HG03432 (cell line): ENCODE measurements around the gene SGPL1.
A peak's percentile ranks its signal among the peaks of the same experiment; 100 is the strongest.
"Not testable (repeated sequence)": the region's sequence is repeated elsewhere in the genome, so short reads cannot be mapped to it uniquely, and the experiment has no call there.

Source experiments
- ATAC-seq: cut with Tn5 transposase; IDR thresholded peaks from one replicate; pipeline ENCODE4 v1.9.1; 2021; ENCODE audit warnings: mild to moderate bottlenecking, moderate library complexity; ENCODE audit not compliant: unreplicated experiment

Gene SGPL1, protein sequence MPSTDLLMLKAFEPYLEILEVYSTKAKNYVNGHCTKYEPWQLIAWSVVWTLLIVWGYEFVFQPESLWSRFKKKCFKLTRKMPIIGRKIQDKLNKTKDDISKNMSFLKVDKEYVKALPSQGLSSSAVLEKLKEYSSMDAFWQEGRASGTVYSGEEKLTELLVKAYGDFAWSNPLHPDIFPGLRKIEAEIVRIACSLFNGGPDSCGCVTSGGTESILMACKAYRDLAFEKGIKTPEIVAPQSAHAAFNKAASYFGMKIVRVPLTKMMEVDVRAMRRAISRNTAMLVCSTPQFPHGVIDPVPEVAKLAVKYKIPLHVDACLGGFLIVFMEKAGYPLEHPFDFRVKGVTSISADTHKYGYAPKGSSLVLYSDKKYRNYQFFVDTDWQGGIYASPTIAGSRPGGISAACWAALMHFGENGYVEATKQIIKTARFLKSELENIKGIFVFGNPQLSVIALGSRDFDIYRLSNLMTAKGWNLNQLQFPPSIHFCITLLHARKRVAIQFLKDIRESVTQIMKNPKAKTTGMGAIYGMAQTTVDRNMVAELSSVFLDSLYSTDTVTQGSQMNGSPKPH

GRCh38 chr10:70815504-70816219 is at the start of gene SGPL1:
SGPL1 (plus strand) TSS chr10:70815948; CDS start chr10:70816854, 906 bp downstream.
- peak; percentile 92 for ATAC-seq

- not testable (repeated sequence) for ATAC-seq
Observed at GRCh38 chr10:70768026-70768685, 47.6 kb upstream of the SGPL1 start.

GRCh38 chr10:70769121-70769520 is 46.6 kb upstream of the SGPL1 start:
- no peak for ATAC-seq

GRCh38 chr10:70770001-70770400 is 45.7 kb upstream of the SGPL1 start:
- ATAC-seq, result no peak

DNA sequence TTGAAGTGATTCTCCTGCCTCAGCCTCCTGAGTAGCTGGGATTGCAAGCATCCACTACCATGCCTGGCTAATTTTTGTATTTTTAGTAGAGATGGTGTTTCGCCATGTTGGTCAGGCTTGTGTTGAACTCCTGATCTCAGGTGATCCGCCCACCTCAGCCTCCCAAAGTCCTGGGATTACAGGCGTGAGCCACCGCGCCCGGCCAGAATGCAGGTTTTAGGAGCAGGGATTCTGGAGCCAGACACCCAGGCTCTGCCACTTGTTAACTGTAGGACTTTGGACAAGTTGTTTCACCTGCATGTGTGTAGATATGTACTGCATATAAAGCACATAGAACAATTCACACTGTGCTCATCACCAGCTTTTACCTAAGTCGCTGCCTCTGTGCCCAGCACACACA is 45.2 kb upstream of the SGPL1 start:
- ATAC-seq, result not testable (repeated sequence)

GRCh38 chr10:70771311-70772194 is 44.2 kb upstream of the SGPL1 start:
- no peak for ATAC-seq

GRCh38 chr10:70772627-70773026 is 43.1 kb upstream of the SGPL1 start:
- ATAC-seq, result no peak

DNA sequence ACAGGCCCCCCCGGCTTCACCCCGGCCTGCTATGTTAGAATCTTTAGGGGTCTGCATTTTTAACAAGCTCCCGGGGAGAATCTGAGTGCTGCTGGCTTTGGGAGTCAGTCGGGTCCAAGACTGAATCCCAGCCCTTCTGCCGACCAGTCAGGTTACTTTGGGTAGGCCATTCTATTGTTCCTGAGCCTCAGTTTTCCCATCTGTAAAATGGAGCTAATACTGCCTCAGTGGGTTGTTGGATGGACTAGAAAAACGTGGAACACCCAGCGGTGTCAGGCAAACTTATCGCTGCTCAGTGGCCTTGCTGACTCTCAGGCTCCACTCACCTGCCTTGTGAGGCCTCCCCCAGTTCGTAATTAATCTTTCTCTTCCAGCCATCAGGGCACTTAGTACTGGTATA is 42.3 kb upstream of the SGPL1 start:
- no peak for ATAC-seq

DNA sequence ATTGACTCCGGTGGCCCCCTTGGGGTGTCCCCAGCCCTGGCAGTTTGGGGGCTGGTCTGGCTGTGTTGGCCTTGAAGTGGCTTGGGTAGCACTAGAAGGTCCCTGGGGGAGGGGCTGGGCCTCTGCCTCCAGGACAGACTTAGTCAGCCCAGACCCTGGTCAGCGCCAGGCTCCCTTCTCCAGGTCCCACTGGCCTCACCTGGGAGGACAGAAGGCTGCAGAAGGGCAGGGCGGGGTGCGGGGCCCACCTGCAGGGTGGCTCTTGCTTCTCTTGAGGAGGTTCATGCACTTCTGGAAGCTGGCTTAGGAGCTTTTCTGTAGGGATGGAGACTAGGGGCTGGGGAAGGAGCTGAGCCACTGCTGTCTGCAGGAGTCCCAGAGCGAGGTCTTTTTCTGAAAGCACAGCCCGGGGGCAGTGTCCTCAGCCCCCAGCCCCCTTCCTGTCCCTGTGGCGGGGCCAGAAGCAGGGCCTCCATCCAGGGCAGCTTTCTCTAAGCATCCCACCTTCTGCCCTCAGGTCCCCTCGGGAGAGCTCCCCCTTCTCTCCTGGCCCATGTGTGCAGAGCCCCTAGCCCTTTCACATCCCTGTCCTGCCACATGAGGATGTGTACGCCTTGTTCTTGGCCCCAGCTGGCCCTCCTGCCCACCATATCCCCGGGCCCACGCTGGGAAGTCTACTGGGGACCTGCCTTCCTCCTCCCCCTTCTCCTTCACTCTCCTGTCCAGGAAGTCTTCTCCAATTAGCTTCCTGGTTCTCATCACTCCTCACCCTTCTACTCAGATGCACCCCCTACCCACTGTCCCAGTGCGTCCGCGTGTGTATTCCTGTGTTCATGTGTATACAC is 41.6 kb upstream of the SGPL1 start:
- ATAC-seq, result no peak

DNA sequence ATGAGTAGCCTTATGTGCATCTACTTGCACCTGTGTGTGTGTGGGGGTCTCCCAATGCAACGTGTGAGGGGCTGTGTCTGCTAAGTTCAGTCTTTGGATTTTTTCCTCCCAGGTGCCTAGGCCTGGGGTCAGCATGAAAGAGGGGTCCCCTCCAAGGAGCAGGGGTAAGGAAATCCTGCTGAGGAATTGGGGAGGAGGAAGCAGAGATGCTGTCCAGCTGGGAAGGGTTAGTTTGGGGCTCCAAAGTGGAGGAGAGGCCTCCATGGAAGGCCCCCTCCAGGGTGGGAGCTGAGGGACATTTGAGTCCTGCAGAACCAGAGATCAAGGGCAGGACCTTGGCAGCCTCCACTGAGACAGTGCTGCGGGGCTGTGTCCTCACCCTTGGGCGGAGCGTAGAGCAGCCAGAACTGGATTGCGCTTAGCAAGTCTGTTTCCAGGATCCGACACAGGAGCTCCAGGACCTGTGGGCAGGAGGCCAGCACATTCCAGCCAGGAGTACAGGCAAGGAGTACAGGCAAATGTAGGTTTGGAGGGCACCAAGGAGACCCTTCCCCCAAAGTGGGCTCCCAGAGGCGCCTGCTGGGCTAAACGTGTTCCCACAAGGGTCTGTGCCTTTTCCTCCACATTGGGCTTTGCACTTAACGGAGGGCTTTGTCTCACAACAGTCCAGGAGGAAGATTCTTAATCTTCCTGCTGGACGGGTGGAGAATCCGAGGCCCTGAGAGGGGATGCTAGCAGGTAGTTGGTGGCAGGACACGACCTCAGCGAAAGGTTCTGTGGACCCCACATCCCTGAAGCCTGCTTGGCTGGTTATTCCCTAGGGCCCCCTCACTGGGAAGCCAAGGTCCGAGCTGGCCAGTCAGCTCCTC is 40.7 kb upstream of the SGPL1 start:
- ATAC-seq, result no peak

- ATAC-seq, result no peak
Observed at GRCh38 chr10:70775679-70776454, 39.9 kb upstream of the SGPL1 start.

DNA sequence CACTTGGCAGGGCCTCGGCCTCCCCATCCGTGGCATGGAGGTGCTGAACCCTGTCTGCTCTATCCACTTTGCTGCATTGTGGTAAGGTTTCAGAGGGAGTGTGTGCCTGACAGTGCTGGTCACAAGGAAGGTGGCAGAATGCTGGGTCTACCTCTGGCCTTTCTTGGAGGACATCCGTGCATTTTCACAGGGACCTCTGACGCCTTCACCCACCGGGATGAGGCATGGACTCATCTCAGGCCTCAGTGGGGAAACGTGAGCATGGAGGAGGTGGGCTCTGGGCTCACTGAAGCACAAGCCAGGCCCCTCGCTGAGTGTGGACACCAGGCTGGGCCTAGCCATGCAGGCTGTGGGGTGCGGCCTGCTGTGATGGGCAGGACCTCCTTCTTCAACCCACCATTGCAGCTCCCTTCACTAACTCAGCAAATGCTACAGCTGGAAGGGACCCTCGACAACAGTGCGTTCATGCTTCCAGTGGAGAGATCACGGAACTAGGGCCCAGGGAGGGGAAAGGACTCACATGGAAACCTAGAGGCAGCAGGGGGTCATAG is 39.2 kb upstream of the SGPL1 start:
- no peak for ATAC-seq

DNA sequence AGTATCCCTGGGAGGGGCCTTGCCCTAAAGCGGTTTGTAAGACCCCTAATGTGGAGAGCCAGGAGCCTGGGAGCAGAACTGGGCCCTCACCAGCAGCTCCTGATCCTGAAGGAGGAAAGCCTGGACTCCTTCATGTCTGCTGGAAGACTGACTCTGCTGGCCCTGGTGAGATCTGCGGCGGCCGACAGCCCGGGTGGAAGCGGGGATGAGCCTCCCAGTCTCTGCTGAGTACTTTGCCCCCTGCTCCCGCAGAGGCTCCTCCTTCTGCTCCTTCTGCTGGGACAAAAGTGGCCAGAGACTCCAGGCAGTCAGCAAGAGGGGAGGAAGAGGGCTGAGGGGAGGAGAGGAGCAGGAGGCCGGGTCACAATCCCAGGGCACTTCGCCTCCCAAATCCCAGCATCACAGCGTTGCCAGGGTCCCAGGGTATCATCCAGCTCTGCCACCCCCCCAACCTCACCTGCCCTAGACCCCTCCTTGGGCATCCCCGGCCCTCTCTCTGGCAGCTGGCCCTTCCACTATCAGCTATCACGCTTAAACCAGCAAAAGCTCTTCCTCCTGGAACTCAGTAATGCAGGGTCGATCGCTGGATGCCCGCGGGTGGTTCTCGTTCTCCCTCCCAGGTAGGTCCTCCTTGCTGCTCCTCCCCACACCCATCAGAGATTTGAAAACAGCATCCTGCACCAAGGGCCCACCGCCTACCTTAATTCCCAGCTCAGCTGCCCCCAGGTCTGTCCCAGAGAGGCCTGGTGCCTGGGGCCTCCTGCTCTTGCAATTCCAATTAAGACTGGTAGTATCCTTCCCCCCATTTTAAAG is 38.5 kb upstream of the SGPL1 start:
- ATAC-seq, result no peak

- ATAC-seq, result no peak
Observed at GRCh38 chr10:70778267-70778924, 37.4 kb upstream of the SGPL1 start.

- ATAC-seq, result no peak
Observed at GRCh38 chr10:70779088-70779487, 36.7 kb upstream of the SGPL1 start.
